Measurements from ENCODE around the gene AP1AR.

The AP1AR gene

GRCh38 chr4:112318239-112319142 lies 86.9 kb downstream of the AP1AR start:
- no peak for DNase-seq
